GM19238 (cell line): Measurements from ENCODE around the gene B4GALNT3.
A peak's percentile ranks its signal among the peaks of the same experiment; 100 is the strongest.

Experiments
- DNase-seq: peaks from one replicate; pipeline ENCODE4 v3.0.0; 2011; ENCODE audit warnings: low spot score; ENCODE audit not compliant: insufficient read length

B4GALNT3 gene

DNA sequence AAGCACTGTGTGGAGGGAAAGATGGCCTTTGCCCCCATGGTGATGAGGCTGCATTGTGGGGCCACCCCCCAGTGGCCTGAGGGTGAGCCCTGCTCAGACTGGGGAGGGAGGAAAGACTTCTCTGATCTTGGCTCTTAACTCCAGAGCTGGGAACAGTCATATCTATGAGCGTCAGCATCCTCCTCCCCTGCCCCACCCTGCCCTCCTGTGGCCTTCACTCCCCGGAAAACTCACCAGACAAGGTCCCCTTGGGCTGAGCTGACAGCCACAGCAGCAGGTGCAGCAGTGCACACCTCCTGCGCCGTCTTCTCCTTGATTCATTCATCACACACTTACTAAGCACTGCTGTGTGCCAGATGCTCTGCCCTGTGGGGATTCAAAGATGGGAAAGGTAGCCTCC is 98.8 kb downstream of the B4GALNT3 start:
- DNase-seq = no peak

DNA sequence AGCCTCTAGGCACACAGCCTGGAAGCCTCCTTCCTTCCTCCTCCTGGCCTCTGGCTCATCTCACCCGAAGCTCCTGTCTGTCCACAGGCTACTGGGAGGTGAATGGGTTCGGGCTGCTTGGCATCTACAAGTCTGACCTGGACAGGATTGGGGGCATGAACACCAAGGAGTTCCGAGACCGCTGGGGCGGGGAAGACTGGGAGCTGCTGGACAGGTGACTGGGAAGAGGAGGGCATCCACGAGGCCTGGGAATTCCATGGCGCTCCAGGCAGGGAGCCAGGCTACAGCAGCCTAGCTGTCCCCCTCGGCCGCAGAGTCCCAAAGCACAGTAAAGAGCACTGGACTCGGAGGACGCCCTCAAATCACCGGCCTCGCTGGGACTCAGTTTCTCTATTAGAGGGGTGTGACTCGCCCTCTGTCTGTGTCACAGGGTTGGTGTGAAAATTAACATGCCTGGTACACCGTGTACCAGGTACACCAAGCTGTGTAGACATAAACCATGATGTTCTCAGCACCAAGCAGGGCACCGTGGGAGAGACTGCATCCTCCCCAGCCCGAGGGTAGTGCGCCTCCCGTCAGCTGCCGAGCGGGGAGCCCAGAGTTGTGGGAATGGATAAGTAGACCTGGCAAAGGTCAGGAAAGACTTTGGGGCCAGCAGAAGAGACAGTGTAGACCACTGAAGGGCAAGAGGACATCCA is 99.6 kb downstream of the B4GALNT3 start:
- no peak for DNase-seq

DNA sequence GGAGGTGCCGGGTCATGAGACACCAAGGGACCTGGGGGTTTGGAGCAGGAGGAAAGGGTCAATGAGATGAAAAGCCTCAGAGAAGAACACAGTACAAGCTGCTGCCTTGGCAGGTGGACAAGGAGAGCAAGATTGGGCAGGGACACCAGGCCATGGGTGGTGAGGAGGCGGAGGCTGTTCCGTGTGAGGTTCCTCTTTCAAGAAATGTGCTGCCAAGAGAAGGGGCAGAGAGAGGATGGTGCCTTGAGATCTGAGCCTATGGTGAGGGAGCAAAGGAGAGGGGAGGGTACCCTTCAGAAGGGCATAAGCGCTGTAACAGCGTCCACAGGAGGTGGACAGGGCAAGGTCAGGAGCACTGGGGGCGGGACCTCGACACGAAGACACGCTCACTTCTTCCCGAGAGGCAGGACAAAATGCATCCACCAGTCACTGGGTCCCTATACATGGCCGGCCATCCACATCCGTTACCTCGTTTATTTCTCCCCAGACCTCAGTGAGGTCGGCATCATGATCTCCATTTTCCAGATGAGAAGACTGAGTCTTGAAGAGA is 100.2 kb downstream of the B4GALNT3 start:
- DNase-seq = no peak

DNA sequence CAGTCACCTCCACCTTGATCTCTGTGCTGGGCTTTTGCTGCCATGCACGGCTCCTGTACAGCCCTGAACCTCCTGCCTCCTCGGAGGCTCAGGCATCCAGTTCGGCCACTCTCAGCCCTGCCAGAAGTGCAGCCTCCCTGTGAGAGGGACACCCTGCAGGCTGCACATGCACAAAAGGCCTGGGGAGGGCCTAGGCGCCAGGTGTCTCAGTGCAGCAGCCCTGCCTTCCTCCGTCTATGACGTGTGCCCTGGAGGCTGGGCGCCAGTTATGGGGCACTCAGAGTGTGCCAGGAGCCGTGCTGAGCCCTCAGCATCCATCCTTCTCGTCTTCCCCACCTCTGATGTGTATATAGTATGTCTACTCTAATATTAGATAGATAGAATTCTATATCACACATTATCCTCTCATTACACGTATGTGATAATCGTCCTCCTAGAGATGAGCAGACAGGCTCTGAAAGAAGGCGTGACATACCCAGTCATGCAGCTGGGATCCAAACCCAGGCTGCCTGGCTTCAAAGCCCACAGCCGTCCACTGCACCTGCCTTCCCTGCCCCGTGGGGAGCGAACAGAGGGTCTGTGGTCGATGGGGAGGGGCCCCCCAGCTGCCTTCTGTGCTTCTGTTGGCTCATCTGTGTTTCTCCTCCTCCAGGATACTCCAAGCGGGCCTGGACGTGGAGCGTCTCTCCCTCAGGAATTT is 101.1 kb downstream of the B4GALNT3 start:
- no peak for DNase-seq

DNA sequence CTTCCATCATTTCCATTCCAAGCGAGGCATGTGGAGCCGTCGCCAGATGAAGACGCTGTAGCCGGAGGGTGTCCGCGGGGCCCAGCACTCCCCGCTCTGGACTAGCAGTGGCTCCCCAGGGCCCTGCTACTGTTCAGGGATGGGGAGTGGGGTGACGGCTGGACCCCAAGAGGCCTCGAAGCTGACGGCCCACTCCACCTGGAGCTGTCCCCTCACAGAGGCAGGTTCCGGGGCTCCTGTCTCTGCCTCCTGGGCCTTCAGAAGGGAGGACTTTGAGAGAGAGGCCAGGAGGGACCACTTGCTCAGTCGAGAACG is 101.6 kb downstream of the B4GALNT3 start:
- no peak for DNase-seq

DNA sequence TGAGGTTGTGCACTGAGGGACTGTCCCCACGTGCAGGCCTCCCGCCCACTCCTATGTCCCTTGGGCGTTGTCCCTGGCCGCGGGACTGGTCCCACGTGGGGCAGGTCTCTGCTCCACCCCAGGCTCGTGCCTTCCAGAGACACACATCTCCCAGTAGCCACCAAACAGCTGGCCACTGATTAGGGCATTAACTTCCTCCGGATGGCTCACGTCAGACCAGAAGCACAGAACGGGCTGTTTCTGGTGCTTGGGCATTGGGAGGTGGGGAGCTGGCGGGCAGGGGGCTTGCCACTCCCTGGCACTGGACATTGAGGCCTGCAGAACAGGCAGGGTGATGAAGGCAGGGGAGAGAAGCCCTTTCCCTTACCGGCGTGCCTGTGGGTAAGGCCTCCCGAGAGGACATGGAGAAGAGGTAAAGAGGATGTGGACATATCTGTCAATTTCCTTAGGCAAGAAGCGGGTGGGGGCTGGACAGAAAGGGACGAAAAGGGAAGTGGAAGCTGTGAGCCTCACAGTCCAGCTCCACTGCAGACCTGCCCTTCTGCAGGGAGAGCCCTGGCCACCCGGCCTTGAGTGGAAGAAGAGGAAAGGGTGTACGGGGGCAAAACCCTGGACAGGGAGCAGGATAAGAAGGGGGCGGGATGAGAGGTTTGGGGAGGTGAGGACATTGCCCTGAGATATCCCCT is 102.3 kb downstream of the B4GALNT3 start:
- DNase-seq = no peak

DNA sequence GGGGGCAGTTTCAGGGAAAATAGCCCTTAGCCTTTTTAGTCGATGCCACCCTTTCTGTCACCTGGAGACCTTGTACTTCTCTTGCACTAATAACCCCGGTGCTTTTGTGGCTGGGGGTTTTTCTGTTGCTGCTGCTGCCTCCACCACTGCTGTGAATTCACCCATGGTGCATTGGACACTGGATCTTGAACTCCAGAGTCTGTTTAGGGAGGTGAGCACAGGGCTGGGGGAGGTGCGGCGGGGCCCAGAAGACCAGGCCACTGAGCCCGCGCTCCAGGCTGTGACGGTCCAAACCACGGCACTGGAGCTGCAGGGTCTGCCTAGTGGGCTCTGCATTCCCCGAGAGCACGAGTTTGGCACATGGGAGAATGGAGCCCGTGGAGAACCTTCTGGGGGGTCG is 102.9 kb downstream of the B4GALNT3 start:
- DNase-seq = no peak

DNA sequence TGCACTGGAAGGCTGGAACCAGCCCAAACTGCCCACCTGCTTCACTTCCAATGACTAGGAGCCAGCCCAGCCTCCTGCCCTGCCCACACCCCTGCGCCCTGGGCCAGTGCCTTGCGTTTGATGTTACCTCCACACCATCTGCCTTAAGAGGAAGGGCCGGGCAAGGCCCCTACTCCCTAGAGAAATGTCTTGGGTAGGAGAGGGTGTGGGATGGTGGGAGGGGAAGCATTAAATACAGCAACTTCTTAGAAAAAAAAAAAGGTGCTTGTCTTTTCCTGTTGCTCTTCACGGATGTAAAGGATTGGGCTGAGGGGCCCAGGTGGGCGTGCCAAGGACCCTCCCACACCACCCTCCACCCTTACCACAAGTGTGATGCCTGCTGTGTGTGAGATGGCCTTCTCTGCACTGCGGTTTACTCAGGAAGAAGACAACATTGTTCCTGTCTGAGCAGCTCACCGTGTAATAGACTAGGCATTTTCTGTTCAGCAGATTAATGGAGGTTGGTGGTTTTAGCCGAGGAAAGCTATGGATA is 103.6 kb downstream of the B4GALNT3 start:
- no peak for DNase-seq

DNA sequence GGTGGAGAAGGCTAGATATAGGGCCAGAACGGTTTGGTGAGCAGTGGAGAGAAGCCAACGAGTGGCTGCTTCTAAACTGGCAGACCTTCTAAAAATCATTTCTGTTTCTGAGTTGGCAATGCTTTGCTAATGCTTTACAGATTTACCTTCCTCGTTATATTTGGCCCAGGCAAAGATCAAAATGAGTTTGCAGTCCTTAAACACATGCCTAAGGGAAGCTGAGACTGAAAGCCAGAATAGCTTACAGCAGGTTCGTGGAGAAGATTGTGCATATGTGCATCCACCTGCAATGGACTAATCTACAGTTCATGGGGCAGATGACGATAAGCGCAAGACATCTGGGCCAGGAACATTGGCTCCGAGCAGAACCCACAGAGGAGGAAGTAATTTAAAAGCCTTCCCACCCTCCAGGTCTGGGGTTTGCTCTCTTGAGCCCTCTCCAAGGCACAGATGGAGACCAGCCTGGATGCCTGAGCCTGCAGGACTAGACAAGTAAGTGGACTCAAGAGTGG is 104.1 kb downstream of the B4GALNT3 start:
- DNase-seq = no peak

DNA sequence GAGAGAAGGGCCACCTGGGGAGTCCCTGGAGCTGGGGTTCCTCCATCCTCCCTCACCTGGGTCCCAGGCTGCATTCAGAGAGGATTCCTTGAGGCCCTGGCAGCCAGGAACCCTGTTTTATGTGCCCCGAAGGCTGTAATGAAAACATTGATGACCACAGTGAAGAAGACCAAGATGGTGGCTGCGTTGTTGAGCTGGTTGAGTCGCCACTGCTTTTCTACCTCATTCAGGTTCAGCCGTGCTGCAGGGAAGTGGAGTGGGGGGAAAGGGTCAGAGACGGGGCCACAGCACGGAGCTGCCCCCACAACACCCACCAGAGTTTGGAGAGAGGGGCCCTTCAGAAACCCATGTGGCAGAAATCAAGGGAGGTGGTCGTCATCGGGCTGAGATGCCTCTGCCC is 105.4 kb downstream of the B4GALNT3 start:
- no peak for DNase-seq

DNA sequence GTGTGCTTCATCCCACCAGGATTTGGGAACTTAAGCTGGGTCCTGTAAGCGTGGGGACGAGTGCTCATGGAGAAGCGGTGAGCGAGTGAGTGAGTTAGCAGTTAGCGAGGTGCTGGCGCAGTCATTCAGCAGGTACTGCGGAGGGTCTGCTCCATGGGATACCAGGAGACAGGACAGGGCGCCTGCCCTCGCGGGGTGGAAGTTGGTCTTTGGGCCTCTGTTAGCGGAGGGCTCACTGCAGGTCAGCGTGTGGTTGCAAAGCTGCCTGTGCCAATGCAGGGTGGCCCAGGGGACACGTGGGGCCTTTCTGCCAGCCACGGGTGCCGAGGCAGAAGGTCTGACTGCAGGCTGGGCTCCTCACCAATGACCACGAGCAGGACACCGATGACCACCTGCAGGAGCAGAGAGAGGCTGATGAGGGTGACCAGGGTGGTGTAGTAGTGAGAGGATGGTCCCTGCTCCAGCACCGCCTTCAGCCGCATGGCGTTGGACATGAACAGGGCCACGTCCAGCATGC is 105.9 kb downstream of the B4GALNT3 start:
- no peak for DNase-seq

DNA sequence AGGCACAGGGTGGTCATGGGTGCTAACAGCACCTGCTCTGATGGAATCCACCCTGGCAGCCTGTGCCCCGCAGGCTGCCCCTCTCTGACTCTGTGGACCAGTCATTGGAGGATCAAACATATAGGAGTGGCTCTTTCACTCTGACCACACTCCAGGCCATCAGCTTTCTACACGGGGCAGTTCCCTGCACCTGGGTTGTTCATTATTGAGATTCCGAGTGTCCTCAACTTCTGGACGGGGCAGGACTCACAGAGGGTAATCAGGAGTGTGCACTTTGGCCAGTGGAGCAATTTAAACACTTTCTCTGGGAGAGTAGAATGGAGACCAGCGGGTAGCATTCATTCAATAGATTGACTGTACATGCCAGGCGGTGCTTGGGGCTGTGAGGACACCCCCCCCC is 108.7 kb downstream of the B4GALNT3 start:
- DNase-seq = no peak

DNA sequence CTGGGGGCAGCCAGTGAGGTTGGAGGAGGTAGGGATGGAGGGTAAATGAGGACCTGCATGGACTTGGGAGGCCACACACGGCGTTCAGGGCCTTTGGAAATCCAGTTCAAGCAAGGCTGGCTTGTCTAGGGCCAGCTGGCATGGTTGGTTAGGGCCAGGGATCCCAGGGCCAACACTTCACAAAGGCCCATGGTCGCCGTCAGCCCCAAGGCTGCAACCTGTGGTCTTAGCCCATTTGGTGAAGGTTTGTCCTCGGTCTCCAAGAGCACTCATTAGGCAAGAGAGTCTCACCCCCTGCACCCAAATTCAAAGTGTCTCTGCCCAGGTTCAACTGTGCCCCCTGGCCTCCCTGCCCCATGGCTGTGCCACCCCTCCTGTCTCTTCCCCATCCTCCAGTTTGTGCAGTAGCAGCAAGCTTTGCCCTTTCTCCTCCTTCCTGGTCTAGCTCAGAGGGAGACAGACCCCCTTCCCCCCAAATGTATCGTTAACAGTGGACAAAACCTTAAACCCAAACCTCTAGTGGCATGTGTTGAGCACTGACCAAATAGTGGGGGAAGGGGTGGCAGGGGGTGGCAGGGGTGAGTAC is 109.4 kb downstream of the B4GALNT3 start:
- no peak for DNase-seq

DNA sequence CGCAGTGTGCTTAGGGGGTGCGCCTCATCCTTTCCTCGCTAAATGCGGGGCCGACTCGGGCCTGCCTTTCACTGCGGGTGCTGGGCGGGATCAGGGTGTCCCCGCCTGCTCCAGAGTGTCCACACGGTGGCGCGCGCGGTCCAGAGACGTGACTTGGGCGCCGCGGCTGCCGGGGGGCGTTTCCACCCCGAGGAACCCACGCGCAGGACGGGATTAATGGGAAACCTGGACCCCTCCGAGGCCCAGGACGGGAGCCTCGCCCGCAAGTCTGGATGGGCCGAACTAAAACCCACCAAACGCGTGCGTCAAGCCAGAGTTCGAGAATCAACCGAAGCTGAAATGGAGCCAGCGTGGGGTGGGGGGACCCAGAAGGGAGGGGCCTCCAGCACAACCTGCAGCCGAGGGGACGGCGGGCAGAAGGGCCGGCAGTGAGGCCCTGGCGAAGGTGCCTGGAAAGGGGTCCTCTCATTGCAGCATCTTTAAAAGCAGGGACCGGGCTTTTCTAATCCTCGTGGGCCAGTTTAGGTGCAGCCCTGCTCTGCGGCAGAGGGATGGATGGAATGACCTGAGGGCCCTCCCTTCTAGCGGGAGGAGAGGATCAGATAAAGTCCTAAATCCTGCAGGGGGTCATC is 110.2 kb downstream of the B4GALNT3 start:
- DNase-seq = peak; percentile 97

DNA sequence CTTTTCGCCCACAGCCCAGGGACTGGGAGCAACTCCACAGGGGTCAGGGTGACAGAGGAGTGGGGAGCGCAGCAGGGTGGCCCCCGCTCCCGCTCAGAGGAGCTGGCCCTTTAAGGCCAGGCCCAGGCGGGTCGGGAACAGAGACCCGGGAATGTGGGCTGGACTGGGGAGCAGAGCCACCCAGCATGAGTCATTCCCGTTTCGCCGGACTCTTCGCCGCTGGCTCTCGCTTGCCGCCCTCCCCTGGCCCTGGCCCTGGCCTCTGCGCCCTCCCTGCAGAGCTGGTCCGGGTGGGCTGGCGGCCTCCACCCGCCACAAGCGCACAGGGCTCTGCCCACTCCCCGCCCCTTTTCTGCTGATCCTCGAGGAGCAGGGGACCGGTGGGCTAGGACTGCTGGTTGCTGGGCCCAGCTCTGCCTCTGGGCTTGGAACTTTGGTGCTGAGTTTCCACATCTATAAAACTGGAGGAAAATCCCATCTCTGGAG is 110.7 kb downstream of the B4GALNT3 start:
- DNase-seq = no peak

DNA sequence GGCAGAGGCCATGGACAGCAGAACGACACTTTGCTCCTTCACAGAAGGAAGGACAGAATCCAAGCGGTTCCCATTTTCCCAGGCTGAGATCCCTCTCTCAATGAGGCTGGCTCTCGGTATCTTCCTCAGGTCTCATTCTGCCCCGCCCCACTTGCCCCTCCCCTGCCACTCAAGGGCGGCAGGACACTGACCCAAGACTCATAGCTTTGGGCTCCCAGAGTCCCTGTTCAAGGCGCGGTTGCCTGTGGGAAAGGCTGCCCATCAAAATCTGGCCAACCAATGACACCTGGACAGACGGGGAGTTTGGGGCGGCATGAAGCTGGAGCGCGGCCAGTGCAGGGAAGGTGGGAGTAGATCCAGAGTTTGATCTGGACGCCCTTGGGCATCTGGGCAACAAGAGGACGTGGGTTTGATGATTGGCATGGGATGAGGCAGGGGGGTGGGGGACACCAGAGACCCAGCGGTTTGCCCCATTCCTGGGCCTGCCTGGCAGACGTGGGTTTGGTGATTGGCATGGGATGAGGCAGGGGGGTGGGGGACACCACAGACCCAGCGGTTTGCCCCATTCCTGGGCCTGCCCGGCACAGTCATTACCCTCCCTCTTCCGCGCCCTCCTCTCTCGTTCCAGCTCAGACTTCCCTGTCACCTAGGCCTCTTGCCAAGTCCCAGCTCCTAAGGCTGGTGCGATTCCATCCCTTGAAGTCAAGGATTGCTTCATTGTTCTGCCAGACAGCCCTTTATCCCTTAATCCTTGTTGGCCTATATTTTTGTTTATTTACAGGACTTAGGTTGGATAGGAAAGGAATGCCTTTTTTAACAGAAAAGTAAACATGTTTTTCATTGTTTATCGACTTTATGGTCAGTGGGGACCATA is 111.4 kb downstream of the B4GALNT3 start:
- no peak for DNase-seq

DNA sequence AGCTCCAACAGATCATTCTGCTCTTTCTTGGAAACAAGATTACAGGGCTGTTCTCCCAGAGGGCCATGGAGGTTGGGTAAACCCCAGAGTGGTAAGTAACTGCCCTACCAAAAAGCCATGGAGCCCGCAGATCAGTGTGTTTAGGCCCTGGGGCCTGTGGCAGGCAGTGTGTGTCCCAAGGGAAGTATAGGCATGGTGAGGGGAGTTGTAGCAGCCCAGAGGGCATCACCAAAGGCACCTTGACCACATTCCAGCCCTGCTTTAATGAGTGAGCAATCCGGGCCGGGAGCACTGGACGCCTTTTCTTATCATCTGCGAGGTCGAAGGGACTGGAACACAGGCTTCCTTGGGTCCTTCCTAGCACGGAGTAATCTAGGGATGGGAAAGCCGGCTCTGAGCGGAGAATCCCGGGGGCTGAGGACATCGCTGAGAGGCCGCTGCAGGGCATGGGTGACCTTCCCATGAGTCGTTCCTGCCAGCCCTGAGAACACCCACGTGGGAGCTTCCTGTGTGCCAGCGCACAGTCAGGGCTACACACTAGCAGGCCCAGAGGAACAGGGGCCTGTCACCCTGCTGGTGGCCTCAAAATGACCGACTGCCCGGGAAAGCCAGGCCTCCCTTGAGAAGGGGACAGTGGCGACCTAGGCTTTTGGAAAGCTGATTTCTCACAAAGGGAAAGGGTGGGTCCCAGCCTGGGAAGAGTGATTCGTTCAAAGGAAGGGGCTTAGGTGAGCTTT is 112.2 kb downstream of the B4GALNT3 start:
- no peak for DNase-seq

DNA sequence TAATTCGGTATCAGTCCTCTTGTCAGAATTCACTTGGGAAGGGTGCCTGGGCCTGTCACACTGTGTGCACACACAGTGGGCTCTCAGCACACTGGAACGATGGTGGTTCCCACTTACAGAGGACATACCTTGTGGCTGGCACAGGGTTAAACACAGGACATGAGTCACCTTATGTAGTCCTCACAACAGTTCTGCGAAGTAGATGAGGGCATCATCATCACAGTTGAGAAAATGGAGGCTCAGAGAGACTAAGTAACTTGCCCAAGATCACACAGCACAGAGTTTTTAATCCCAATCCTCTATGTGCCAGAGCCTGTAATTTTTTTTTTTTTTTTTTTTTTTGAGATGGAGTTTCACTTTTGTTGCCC is 112.8 kb downstream of the B4GALNT3 start:
- DNase-seq = no peak

DNA sequence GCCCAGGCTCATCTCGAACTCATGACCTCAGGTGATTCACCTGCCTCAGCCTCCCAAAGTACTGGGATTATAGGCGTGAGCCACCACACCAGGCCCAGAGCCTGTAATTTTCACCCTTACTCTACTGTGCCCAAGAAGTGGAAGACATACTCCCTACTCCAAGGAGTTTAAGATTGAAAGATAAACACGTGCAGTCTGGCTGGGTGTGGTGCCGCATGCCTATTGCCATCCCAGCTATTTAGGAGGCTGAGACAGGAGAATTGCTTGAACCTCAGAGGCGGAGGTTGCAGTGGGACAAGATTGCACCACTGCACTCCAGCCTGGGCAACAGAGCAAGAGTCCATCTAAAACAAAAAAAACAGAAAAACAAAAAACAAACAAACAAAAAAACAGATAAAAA is 113.5 kb downstream of the B4GALNT3 start:
- DNase-seq = no peak
